Right atrium auricular region (tissue), 2 donors: ENCODE measurements around the gene EFNA5. TPM values are rescaled to one million over a fixed set of nuclear protein-coding genes. Genes with fewer than 3 reads are reported as not detected.

Source experiments
- DNase-seq: peaks from one replicate; pipeline ENCODE4 v3.0.0-alpha.2; 2019; ENCODE audit warnings: low spot score
- H3K27ac ChIP-seq, 2 donors: fragments of 200-600 bp; sonication (generic); 1 replicate in 1 of 2; 2 replicates in 1 of 2; pipeline ENCODE4 v1.5.1; 2016 to 2019
- H3K27me3 ChIP-seq, 2 donors: fragments of 200-600 bp; sonication (generic); one replicate each; pipeline versions ENCODE4 v1.5.1 to v1.6.0; 2017 to 2019
- H3K36me3 ChIP-seq: fragments of 200-600 bp; sonication (generic); one replicate; pipeline ENCODE4 v1.5.1; 2016
- H3K4me1 ChIP-seq, 2 donors: fragments of 200-600 bp; sonication (generic); one replicate each; pipeline versions ENCODE4 v1.5.1 to v1.6.0; 2017 to 2019
- H3K4me3 ChIP-seq, 2 donors: fragments of 200-600 bp; sonication (generic); 1 replicate in 1 of 2; 2 replicates in 1 of 2; pipeline ENCODE4 v1.5.1; 2017 to 2019; ENCODE audit warnings: mild to moderate bottlenecking in 1 of 2, moderate library complexity in 1 of 2
- H3K9me3 ChIP-seq, 2 donors: fragments of 200-600 bp; sonication (generic); one replicate each; pipeline ENCODE4 v1.5.1; 2019
- CTCF ChIP-seq, 2 donors: fragments of 200-600 bp; sonication (generic); IDR thresholded peaks; one replicate each; pipeline ENCODE4 v1.5.1; 2019; ENCODE audit warnings: antibody characterized with exemption in 2 of 2
- total RNA-seq, 2 donors: library from RNA; depleted of rRNA; stranded (reverse); fragments of >200 nt; gene quantifications; one replicate each; pipeline ENCODE4 v1.1.0, GENCODE V29; 2016

EFNA5 gene
- total RNA-seq, 2 donors from 2014 or later: 17.0 to 19.2 TPM

GRCh38 chr5:107636555-107636954 lies 34.2 kb downstream of the EFNA5 start:
- H3K36me3 ChIP-seq: no peaks in the 10 kb centered on the region
- no peak overlapping the region for H3K4me3 ChIP-seq
- H3K27me3 ChIP-seq: no peaks in the 10 kb centered on the region
- DNase-seq: no peak
- H3K27ac ChIP-seq: no peak overlapping the region
- no peak for TF ChIP-seq CTCF (IDR thresholded peaks at IDR 0.05)
- no peaks in the 10 kb centered on the region for H3K9me3 ChIP-seq
- H3K4me1 ChIP-seq: peaks cover 0 to 6% of the 10 kb centered on the region in 2 donors

GRCh38 chr5:107636068-107636467 lies 34.7 kb downstream of the EFNA5 start:
- no peak for TF ChIP-seq CTCF (IDR thresholded peaks at IDR 0.05)
- H3K27ac ChIP-seq: no peak overlapping the region
- H3K4me3 ChIP-seq: no peak overlapping the region
- H3K27me3 ChIP-seq: no peaks in the 10 kb centered on the region
- no peaks in the 10 kb centered on the region for H3K36me3 ChIP-seq
- H3K4me1 ChIP-seq: peaks cover 0 to 6% of the 10 kb centered on the region in 2 donors
- no peak for DNase-seq
- H3K9me3 ChIP-seq: no peaks in the 10 kb centered on the region

GRCh38 chr5:107634981-107635848 lies 35.5 kb downstream of the EFNA5 start:
- H3K36me3 ChIP-seq: no peaks in the 10 kb centered on the region
- TF ChIP-seq CTCF (IDR thresholded peaks at IDR 0.05): no peak
- peaks cover 0 to 6% of the 10 kb centered on the region in 2 donors for H3K4me1 ChIP-seq
- no peaks in the 10 kb centered on the region for H3K27me3 ChIP-seq
- no peak overlapping the region for H3K27ac ChIP-seq
- no peaks in the 10 kb centered on the region for H3K9me3 ChIP-seq
- DNase-seq: no peak
- H3K4me3 ChIP-seq: no peak overlapping the region

GRCh38 chr5:107633171-107633901 lies 37.4 kb downstream of the EFNA5 start:
- DNase-seq: no peak
- Histone ChIP-seq H3K4me3 (no peak overlapping the region), H3K27me3 (no peaks in the 10 kb centered on the region), H3K4me1 (peaks cover 0 to 6% of the 10 kb centered on the region in 2 donors), H3K9me3 (no peaks in the 10 kb centered on the region), H3K27ac (no peak overlapping the region), H3K36me3 (no peaks in the 10 kb centered on the region)
- no peak for TF ChIP-seq CTCF (IDR thresholded peaks at IDR 0.05)

- Histone ChIP-seq H3K36me3 (no peaks in the 10 kb centered on the region), H3K27ac (no peak overlapping the region), H3K4me1 (peaks cover 0 to 6% of the 10 kb centered on the region in 2 donors), H3K9me3 (no peaks in the 10 kb centered on the region), H3K27me3 (no peaks in the 10 kb centered on the region), H3K4me3 (no peak overlapping the region)
- no peak for TF ChIP-seq CTCF (IDR thresholded peaks at IDR 0.05)
- DNase-seq: no peak
Observed at GRCh38 chr5:107631805-107632362, 38.9 kb downstream of the EFNA5 start.
